ENCODE results near the gene SOHLH1.

DNA sequence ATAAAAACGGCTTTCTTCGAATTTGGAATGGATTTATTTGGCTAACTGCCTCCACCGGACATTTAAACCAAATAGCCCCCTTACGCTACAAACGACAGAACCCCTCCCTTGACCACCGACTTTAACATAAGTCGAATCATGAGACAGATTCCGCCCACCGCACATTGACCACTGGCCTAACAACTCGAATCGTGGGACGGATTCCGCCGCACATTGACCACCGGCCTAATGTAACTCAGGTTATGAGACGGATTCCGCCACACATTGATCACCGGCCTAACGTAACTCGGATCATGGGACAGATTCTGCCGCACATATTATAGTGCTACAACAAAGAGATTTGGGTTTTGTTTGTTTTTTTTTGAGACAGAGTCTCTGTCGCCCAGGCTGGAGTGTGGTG is 38.9 kb downstream of the SOHLH1 start:
- TF ChIP-seq PKNOX1 (IDR thresholded peaks at IDR 0.05) (no peak), SUZ12 (IDR thresholded peaks at IDR 0.05) (no peak), FOXA1 (IDR thresholded peaks at IDR 0.05) (no peak), L3MBTL2 (conservative IDR thresholded peaks at IDR 0.05) (no peak), SP1 (IDR thresholded peaks at IDR 0.05) (no peak), LEF1 (IDR thresholded peaks at IDR 0.05; ENCODE audit: borderline replicate concordance) (no peak), ARNT (IDR thresholded peaks at IDR 0.05) (no peak)

Measured in HEK293T (cell line).